Measurements from ENCODE around the gene SCYL3.
"Not testable (repeated sequence)": the region's sequence is repeated elsewhere in the genome, so short reads cannot be mapped to it uniquely, and the experiment has no call there.

The SCYL3 gene, protein sequence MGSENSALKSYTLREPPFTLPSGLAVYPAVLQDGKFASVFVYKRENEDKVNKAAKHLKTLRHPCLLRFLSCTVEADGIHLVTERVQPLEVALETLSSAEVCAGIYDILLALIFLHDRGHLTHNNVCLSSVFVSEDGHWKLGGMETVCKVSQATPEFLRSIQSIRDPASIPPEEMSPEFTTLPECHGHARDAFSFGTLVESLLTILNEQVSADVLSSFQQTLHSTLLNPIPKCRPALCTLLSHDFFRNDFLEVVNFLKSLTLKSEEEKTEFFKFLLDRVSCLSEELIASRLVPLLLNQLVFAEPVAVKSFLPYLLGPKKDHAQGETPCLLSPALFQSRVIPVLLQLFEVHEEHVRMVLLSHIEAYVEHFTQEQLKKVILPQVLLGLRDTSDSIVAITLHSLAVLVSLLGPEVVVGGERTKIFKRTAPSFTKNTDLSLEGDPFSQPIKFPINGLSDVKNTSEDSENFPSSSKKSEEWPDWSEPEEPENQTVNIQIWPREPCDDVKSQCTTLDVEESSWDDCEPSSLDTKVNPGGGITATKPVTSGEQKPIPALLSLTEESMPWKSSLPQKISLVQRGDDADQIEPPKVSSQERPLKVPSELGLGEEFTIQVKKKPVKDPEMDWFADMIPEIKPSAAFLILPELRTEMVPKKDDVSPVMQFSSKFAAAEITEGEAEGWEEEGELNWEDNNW

DNA sequence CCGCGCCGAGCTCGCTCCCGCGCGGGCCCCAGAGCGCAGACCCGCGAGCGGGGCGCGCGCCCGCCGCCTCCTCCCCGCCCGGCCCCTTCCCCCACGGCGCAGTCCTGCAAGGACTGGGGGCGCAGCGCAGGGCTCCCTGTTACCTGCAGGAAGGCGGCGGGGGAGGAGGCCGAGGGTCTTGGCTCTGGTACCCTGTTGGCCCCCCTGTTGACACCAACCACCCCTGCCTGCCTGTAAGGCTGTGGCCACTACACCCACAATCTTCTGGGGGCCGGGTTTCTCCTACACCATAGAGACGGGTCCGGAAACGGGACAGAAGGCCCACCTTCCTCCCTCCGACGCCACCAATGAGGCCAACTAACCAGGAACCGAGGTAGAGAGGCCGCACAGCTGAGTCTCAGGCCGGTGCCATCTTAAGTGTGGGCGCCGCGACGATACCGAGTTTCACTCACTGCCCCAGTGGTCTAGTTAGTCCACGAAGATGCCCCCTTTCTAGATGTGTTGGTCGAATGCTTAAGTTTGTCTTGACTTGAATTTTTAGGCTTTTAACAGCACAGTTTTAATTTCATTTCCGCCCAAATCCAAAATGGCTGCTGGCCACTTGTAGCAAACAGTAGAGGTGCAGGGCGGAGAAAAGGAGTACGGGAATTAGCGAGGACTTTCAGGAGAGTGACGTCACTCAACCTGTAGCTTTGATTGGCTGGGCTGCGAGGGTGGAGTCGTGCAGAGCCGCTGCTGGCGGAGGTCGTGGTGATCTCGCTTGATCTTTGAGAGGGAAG lies at the start of gene SCYL3:
Gene SCYL3 (minus strand): TSS at position 252 of the 779 bp plus-strand sequence. CDS start 5,056 bp downstream, outside the sequence.
- DNase-seq, result peak; percentile 99

DNA sequence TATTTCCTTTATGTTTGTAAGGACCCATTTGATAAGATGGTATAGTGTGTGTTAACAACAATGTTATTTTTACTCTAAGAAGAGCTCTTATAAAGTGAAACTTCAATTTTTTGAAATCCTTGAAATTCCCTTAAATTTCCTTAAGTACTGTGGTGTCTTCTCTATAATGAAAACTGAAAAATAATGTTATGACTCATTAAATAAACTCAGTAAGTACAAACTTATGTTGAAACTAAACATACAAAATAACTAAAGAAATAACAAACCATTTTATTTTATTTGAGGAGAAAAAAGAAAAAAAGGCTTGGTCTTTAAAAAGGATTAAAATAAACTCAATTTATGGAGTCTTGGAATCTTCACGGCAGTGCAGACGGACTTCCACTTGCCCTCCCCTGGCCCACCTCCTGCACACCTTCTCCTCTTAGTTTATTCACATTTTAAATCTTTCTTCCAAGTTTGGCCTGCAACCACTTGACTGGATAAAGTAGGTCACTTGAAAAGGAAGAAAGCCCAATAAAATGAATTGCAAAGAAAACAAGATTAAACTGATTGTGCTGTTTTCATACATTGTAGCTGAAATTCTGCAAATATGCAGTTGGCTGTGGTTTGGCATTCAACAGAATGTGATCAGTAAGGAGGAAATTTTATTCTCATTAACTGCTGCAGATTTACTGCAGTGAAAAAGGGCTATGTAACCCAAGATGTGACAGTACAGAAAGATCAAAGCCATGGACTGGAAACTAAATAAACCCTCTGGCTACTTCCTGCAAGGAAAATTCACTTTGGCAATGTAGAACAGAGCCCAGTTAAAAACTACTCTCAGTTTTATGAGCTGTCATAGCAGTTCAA lies 48.5 kb upstream of the SCYL3 start:
- DNase-seq, result no peak

DNA sequence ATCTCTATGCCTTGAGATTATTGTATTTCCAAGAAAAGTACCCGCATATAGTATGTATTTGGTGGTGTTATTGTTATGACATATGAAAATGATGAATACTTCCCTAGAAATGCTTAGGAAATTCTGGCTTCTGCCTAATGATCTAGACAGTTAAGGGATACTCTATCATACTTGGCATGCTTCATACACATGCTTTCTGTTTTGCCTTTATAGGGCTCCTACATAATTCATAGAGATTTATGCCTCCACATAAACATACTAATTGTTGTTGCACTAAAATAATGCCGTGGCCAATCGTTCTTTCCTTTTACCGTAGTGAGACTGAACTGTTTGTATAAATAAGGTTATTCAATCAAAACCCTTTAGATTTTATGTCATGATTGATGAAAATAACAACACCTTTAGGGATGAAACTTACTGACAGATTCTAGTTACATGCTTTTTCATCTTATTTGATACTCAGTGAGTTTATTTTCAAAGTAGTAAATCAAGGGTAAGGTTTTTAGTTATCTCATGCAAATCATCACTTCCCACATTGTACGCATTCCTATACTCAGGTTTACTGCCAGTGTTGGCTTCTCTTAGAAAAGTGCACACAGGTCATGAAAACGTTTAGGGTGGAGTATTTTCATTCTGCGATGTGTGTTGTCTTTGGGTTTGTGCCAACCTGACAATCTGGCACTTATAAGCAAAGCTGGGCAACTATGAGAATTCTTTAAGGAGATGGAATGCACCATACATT lies 40.5 kb upstream of the SCYL3 start:
- no peak for DNase-seq

DNA sequence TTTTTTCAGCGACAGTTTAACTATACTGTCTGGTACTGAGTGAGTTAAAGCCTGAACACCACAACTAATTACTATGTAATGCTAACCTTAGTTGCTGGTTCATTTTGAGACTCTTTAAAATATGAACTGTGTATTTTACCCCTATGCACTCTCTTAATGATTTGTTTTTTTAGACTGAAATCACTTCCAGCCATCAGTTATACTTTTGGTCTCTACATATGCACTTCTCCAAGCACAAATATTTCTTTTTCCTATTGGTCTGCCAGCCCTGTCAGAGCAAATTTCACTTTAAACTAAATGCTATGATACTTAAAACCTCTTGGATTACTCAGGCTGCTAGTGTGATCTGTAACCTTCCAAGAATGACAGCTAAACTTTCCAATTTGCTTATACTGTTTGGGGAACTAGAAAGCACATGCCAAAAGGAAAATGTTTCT lies 38.1 kb upstream of the SCYL3 start:
- no peak for DNase-seq

DNA sequence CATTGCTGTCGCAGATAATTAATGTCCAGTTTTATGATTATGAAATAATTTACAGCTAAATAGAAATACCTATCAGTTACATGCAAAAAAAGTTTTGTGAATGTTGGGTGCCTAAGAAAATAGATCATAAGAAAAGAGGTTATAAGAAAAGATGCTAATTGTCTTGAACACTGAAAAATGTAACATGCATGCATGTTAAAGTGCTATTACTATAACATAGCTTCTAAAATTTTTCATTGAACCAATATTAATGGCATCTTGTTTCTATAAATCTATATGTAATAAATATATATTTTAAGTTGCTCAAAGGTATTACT lies 35.5 kb upstream of the SCYL3 start:
- DNase-seq, result no peak

DNA sequence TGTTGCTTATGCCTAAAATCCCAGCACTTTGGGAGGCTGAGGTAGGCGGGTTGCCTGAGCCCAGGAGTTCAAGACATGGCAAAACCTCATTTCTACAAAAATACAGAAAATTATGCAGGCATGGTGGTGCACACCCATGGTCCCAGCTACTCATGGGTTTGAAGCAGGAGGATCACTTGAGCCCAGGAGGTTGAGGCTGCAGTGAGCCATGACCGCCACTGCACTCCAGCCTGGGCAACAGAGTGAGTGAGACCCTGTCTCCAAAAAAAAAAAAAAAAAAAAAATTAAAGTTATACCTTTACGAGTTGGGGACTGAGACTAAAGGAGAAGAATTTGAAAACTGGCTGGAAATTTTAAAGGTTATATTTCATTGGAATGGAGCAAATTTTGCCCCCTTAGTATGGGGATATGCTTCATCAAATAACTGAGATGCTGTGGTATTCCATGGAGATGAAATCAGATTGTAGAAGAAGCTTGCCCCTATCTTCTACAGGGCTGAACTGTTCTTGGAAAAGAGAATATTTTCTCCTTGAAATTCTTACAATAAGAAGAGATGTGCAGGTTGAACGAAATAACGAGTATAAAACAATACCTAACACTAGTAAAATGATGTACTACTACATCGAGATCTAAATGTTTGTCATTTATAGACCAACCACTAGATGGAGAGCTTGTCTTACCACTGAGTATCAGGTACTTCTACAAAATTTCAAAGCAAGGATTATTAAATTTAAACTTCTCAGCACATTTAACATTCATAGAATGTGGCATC lies 34.9 kb upstream of the SCYL3 start:
- DNase-seq, result peak; percentile 80

DNA sequence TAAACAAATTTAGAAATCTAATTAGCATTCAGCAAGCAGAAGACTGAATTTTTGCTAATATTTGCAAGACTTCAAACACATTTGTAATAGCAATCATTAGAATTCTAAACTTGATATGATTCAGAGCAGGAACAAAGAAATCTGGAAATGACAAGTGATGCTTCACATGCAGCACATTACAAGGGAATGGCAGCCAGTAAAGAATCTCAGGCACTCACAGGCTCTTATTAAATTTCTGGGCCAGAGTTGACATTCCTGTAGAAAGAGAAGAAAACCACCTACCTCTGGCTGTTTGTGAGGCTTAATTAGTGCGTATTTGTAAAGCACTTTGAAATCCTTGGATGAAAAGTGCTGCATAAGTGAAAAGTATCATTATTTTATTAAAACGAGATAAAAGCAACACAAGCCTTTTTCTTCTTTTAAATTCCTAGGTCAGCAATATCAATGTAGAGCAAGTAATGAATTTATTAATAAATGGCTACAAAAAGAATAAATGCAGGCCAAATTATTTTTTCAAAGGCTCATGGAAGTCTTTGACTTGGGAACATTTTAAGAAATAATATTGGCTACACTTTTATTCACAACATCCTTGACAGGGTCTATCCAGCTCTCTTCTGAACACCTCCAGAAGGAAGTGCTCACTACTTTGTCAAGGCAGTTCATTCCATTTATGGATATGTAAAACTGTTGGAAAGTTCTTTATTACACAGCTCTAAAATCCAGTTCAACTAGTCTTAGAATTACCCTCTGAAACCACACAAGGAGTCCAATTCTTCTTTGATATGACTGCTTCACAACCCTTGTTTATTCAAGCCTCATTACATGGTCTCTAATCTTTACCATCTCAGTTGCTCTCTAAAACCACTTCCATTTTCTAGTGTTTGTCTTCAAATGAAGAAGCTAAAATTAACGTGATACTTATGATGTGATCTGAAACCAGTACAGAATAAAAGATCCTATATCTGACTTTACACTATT lies 32.1 kb upstream of the SCYL3 start:
- DNase-seq, result no peak

DNA sequence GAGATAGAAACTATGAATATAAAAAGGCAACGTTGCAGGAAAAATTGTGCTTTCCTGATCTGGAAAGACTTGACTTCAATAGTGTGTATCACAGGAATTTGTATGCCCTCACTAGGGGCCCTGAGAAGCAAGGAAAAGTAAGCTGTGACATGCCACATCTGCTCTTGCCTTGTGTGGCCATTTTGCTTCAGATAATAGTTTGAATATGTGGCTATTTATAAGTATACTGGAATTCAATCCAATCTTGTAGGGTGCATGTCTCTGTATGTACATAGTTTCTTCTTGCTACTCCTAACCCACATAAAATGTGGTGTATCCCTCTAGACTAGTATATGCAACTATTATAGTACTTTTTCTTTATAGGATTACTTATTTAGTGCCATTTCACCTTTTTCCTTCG lies 31.1 kb upstream of the SCYL3 start:
- no peak for DNase-seq

DNA sequence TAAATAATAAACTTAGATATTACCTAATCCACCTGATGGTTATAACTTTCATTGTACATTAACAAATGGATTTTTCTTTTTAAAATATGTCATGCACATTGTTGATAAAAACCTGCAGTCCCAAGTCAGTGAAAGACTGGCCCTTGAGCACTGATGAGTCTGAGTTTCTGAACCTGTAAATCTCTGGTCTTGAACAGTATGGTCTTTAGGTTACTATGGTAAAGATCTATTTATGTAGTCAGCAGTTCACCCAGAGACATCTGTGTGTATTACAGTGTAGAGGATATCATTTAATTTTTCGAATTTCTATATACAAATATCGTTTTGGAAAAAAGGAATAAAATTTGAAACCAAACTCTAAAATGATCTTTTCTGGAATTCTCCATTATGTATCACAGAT lies 30.4 kb upstream of the SCYL3 start:
- no peak for DNase-seq

DNA sequence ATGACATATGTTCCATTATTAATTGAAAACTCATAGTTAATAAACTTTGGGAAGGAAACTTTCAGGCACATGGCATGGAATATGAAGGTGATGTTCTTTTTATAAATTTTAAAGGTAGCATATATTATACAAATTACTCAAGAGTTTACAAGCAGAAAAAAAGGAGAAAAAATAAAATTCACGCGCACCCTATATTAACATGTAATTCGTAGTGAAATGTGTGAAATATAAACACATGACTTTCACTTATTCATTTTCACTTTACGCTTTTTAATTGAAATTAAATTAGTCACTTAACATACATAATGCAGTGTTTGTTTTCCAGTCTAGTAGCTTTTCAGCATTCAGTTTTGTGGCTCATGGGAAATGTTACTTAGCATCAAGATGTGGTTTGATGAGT lies 27.4 kb upstream of the SCYL3 start:
- DNase-seq, result no peak

DNA sequence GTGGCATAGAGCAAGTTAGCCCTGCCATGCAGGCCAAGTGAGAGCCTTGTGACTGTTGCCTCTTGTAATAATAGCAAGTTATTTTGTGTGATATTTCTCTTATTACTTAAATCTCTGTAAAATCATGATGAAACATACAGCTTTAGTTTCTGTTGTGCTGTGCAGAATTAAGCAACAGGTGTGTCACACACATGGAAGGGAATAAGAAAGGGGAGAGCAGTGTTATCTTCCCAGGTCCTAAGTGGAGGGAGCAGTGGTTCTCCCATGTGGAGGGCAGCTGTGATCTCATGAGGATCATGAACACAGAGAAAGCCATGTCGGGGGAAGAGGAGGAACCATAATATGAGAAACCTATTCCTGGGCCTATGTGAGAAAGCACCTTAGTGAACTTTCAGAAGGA lies 25.2 kb upstream of the SCYL3 start:
- no peak for DNase-seq

DNA sequence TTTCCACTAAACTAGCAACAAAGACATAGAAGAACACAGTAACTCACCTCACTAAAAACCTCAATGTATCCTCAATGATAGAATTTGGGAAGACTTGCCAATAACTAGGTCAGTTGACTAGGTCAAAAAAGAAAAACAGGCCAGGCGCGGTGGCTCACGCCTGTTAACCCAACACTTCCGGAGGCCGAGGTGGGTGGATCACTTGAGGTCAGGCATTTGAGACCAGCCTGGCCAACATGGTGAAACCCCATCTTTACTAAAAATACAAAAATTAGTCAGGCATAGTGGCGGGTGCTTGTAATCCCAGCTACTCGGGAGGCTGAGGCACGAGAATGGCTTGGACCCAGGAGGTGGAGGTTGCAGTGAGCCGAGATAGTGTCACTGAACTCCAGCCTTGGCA lies 24.5 kb upstream of the SCYL3 start:
- DNase-seq, result not testable (repeated sequence)

DNA sequence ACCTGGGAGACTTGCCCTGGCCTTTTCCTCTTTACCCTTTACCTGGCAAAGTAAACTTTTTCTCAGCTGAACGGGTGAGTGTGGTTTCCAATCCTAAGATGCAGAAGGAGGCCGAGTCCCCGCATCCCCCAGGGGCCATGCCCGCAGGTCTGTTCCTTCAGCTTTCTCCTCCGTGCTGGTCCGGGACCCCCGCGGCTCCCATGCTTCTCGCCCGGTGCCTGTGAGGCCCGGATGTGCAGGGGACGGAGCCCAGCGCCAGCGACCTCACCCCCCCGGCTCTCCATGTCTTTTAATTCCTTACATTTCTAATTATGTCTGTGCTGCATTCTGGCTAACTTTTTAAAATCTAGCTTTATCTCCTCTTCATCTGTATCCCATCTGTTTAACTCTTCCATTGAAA lies 21.5 kb upstream of the SCYL3 start:
- DNase-seq, result no peak

DNA sequence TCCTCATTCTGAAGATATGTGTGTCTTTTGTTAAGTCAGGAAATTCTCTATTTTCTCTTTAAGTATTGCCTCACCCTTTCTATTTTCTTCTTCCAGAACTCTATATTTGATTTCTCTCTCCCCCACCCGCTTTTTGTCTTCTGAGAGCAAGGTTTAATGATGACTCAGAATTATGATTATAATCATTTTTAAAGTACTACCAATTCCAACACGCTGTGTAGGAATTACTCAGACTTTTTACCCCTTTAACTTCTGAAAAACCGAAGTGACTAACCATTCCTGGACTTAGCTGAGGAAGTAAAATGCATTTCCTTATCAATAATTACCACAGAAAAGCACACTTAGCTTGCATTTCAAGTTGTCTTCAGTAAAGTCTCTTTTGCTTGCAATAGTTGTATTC lies 20.8 kb upstream of the SCYL3 start:
- no peak for DNase-seq

DNA sequence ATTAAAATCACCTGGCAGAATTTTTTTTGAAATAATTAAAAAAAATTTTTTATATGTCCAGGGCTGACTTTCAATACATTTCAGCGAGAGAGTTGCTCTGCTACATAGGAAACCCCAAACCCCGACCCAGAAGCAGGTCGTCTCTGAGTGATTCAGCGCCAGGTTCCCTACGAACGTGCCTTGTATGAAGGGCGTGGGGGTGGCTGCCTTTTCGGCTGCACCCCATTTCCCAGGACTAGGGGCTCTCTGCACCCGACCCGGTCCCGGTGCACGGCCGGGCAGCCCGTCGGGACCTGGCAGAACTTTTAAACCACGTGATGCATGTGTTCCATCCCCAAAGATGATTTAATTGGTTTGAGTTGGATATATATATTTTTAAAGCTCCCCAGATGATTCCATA lies 15.8 kb upstream of the SCYL3 start:
- no peak for DNase-seq

DNA sequence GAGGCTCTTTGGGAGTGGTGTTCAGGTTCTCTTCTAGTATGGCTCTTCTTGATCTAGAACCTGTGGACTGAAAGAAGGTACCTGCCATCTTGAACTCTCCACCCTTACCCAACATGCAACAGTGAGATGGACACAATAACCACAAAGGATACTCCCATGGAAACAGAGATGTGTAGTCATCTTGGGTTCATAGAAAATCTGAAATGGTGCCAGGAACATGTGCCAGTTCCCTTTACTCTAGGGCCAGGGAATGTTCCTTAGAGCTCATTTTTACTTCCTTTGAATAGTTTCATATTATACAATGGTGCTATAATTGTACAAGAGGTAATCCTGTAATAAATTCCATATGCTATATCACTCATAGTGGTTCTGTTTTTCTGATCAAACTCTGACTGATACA lies 13.2 kb upstream of the SCYL3 start:
- DNase-seq, result no peak

DNA sequence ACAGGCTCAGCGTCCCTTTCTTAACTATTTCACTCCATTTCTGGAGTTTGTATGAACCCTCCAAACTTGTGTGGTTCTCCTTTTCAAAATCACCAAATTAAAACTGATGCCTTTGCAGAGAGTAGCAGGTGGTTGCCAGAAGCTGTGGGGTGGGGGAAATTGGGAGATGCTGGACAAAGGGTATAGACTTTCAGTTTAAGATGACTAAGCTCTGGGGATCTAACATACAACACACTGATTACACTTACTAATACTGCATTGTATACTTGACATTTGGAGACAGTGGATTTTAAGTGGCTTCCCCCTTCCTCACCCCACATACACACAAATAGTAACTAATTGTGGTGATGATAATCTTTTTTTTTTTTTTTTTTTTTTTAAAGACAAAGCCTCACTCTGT lies 11.1 kb upstream of the SCYL3 start:
- DNase-seq, result no peak

DNA sequence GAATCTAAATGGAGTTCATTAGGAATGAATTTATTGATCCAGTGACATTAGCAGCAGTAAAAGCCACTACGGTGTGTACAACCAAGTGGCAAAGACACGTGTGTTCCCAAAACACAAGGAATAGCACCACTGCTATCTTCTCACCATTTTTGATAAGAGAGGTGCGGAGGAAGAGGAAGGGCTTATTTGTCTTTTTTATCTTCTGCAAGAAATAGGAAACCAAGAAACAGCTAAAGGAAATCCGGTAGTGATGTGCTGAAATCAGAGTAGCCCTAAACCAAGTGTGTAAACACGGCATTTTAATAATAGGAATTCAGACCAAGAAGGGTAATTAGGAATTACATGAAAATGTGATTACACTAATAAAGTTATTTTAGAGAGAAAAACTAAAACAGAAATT lies 9.1 kb upstream of the SCYL3 start:
- DNase-seq, result no peak

DNA sequence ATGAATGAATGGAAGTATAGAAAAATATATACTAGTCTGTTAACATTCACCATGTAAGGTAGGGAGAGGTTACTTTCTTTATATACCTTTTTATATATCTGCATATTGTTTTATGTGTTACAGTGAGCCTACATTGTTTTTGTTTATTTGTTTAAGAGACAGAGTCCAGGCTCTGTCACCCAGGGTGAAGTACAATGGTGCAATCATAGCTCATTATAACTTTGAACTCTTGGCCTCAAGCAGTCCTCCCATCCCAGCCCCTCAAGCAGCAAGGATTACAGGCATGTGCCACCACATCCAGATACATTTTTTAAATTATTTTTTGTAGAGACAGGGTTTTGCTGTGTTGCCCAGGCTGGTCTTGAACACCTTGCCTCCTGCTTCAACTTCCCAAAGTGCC lies 7.4 kb upstream of the SCYL3 start:
- no peak for DNase-seq

DNA sequence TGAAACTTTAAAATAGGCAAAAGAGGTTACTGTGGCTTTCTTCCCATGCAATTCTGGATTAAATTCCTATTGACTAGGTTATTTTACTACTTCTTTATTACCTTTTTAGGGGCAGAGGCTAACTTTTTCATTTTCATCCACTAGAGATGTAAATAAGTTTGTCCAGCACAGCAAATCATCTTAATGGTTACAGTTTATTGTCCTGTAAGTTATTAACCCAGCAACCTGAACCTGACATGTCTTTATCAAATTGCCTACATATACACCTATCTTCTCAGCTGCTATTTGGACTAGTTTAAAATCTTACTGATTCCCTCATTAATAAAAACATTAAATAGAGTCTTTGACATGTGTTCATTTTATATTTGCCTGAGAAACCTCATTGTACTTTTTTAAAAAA lies 6.9 kb upstream of the SCYL3 start:
- DNase-seq, result no peak
